Activated CD4-positive, CD25-positive, alpha-beta regulatory T cell (primary cell): ENCODE results near the gene TTC16.

Experiments
- DNase-seq, 4 experiments: peaks; one replicate each; lab custom pipeline; 2025; lab: John Stamatoyannopoulos, UW

The TTC16 gene

DNA sequence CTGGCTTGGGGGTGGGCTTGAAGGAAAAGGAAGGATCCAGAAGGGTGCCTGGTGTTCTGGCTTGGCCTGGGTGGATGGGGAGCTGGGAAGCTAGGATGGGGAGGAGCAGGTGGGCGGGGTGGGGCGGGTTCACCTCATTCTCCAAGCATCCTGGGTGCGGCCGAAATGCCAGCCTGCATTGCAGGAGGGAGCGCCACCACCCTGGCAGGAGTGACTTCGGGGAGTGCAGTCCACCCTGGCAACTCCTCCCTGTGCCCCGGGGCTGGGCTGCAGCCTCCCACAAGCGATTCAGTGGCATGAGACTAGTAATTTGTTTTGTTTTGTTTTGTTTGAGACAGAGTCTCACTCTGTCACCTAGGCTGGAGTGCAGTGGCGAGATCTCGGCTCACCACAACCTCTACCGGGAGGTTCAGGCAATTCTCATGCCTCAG is 5.5 kb downstream of the TTC16 start:
- no peak for DNase-seq

DNA sequence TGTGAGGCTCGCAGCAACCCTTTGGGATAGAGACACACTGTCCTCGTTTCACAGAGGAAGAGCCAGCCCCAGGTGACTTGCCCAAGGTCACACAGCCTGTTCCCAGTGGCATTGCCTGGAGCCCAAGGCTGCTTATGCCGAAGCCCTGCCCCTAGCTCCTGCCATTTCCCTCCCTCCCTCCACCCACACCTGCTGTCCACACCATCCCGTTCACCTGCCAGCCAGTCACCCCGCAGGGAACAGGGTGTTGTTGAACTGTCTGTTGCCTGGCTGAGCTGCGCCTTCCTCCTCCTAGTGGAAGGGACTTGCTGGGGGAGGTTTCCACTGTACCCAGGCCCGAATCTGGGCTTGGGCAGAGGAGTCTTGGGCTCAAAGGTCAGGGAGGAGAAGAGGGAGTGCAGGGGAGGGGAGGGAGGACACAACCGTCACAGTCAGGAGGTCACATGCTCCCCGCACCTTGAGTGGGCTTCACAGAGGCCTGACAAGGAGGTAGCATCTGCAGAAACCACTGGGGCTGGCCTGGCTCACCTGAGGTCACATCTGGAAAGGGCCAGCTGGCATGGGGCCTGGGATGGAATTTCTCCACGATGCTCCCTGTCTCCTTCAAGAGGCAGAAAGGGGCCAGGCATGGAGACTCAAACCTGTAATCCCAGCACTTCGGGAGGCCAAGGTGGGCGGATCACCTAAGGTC is 6.3 kb downstream of the TTC16 start:
- DNase-seq = no peak

DNA sequence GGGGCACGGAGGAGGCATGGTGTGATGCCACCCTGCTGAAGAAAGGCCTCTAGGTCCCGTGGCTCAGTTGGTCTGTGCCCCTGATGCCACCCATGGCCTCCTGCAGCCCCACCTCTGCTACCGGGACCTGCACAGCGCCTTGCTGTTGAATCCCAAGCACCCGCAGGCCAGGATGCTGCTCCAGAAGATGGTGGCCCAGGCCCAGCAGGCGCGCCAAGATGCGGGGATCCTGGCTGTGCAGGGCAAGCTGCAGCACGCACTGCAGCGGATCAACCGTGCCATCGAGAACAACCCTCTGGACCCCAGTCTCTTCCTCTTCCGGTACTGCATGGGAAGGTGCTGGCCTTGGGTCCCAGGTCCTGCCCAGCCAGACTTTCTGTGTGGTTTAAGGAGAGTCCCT is 7.1 kb downstream of the TTC16 start:
- DNase-seq = no peak

DNA sequence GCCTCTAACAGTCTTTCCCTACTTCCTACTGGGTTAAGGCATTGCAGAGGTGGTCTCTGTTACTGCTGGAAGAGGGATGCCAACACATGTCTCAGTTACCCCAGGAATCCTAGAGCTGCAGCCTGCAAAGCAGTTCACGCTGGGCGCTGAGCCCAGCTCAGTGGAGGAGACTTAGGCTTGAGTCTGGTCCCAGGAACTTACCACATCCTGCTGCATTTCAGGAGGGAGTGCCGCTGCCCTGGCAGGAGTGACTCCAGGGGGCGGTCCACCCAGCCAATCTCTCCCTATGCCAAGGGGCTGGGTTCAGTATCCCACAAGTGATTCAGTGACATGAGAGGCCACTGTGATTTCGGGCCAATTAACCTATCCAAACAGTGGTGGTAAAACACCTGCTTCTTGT is 7.6 kb downstream of the TTC16 start:
- DNase-seq = no peak

DNA sequence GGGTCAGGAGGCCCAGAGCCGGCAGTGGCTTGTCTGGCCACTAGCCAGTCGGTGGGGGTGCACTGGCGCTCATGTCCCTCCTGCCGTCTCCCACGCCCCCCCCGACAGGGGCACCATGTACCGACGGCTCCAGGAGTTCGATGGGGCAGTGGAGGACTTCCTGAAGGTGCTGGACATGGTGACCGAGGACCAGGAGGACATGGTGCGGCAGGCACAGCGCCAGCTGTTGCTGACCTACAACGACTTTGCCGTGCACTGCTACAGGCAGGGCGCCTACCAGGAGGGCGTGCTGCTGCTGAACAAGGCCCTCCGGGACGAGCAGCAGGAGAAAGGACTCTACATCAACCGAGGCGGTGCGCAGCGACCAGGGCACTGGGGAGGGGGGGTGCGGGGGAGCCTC is 8.1 kb downstream of the TTC16 start:
- no peak for DNase-seq

DNA sequence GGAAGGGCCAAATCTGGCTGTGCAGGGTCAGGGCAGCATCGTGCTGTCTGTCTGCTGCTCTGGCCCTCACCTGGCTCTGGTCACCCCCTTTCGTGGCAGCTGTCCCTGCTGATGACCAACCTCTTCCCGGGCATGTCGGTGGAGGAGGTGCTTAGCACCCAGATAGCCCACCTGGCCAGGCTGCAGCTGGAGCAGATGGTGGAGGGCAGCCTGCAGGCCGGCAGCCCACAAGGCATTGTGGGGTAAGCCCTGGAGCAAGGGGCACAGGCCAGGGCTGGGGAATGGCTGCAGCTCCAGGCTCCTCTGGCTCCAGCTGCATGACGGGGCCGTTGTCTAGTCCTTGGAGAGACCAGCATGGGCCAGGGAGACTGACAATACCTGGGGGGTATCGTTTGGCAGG is 11.0 kb downstream of the TTC16 start:
- no peak for DNase-seq

DNA sequence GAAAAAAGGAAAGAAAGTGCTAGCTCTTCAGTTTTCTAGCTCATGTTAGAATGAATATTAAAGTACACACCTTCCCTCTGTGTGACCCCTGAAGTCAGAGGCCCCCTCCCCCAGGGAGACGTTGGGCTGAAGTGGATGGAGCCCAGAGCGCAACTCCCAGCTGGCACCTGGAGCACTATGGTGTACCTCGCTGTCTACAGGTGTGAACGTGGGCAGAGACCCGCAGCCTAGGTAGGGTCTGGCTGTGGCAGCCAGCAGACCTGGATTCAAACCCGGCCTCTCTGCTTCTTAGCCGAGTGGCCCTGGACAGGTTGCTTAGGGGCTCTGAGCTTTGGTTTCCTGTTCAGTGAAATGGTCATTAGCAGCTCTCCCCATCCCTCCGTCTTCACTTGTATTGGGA is 12.9 kb downstream of the TTC16 start:
- DNase-seq = no peak

DNA sequence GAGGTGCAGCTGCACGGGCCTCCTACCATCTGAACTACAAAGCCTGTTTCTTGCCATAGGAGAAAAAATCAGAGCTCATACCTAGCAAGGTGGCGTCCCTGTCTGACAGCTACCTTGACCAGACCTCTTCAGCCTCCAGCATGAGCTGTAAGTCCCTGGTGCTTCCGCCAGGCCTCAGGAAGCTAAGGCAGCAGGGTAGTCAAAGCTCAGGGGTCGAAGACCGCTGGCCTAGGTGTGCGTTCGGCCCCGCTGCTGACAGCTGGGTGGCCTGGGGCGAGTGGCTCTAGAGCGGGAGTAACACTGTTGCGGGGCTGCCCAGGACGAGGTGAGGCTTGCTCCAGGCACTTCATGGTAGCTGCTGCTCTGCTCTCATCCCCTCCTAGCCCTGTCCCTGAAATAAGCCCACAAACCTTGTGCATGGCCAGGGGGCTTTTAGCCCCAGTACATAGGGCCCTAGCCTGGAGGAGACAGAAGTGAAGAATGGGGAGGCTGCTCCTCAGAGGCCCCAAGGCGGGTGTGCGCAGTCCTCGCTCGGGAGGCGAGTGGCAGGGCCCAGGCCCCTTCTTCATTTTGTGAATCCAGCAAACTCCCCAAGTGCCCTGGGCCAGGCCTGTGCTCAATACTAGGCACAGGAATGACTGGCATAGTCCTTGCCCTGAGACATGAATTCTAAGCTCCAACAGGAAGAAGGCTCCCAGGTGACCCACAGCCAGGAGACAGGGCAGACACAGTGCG is 13.8 kb downstream of the TTC16 start:
- DNase-seq = no peak

DNA sequence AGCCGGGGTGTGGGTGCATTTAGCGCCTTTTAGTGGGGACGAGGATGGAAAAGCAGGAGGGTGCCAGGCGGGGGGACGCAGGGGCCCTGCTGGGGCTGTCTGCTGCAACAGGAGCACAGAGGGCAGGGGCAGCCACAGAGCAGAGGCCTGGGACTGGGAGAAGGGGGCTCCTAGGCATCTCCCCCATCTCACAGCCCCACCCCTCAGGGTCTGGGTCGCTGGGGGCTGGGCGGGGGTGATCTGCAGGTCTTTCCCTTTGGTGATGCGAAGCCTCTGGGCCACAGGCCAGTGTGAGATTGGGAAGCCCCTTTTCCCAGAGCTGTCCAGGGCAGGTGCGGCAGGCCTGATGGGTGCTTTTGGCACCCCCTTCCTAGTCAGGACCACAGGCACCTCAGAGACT is 14.4 kb downstream of the TTC16 start:
- DNase-seq = no peak

DNA sequence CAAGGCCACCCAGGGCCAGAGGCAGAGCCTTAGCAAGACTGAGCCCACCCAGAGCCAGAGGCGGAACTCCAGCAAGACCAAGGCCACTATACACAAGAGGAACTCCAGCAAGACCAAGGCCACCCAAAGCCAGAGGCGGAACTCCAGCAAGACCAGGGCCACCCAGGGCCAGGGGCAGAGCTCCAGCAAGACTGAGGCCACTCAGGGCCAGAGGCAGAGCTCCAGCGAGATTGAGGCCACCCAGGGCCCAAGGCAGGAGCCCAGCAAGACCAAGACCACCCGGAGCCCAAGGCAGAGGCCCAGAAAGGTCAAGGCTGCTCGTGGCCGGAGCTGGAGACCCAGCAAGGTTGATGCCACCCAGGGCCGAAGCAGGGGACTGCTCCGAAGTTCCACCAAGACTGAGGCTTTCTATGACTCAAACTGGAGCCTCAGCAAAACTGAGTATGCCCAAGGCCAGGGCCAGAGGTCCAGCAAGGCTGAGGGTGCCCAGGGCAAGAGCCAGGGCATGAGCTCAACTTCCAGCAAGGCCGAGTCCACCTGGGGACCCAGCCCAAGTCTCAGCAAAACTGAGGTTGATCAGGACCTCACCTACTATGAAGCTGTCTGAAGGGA is 15.0 kb downstream of the TTC16 start:
- no peak for DNase-seq

DNA sequence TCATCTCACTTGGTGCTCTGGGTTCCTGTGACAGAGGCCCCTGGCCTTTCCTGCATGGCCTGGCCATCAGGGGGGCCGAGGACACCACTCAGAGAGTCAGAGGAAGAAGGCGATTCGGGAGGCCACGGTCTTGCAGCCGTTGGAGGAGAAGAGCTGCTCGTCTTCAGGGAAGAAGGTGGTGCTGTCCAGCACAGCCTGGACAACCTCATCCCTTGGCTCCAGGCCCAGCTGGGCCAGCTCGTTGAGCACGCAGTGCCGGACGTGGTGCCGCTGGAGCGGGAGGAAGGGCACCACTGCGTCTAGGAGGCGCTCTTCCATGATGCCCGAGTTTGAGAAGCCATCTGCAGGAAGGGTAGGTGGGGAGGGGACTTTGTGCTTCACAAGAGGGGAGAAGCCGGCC is 16.1 kb downstream of the TTC16 start:
- no peak for DNase-seq

DNA sequence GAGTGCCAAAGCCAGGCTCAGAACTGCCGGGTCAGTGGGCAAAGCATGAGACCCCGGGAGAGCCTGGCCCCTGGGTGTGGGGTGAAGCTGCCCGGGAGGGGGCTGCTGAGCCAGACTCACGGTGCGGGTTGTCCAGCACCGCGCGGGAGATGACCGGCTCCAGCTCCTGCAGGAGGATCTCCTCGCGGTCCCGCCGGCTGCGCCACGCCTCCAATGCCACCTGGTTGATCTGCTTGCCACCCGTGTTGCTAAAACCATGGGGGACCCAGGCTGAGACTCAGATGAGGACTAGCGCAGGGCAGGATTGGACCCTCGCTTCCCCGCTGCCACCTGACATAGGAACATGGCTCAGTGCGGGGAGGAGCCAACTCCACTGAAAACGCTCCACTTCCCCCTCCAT is 16.6 kb downstream of the TTC16 start:
- DNase-seq = no peak

DNA sequence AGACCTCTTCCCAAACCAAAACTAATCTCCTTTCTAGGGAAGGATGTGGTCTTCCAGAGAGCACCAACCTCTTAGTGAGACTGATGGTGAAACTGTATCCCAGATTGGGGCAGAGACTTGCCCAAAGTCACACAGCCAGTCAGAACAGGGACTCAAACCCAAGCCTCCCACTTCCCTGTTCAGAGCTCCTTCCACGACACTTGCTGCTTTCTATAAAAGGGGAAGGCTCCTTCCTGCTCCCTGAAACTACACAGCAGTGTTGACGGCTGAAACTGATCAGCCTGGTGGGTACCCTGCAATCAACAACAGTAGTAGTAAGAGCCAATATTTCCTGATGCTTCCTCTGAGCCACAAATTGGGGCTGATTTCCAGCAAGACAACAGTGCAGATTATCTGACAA is 17.7 kb downstream of the TTC16 start:
- DNase-seq = no peak

DNA sequence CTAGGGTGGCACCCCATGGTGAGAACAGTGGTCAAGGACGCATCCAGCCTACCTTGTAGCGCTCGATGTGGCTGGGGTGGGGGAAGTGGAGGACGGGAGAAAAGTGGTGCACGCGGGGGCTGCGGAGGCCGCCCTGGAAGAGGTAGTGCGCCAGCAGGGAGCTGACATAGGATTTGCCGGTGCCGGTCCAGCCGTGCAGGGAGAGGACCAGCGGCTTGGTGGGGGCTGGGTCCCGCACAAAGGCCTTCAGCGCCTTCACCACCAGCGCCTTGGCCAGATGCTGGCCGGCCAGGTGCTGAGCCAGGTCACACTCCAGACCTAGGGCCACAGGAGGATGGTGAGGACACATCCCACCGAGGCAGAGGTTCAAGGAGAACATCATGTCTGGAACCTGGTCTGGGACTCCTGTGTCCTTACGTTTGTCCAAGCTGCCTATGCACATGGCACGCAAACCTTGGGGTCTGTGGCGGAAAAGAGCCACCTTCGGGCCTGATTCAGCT is 18.4 kb downstream of the TTC16 start:
- DNase-seq = no peak

DNA sequence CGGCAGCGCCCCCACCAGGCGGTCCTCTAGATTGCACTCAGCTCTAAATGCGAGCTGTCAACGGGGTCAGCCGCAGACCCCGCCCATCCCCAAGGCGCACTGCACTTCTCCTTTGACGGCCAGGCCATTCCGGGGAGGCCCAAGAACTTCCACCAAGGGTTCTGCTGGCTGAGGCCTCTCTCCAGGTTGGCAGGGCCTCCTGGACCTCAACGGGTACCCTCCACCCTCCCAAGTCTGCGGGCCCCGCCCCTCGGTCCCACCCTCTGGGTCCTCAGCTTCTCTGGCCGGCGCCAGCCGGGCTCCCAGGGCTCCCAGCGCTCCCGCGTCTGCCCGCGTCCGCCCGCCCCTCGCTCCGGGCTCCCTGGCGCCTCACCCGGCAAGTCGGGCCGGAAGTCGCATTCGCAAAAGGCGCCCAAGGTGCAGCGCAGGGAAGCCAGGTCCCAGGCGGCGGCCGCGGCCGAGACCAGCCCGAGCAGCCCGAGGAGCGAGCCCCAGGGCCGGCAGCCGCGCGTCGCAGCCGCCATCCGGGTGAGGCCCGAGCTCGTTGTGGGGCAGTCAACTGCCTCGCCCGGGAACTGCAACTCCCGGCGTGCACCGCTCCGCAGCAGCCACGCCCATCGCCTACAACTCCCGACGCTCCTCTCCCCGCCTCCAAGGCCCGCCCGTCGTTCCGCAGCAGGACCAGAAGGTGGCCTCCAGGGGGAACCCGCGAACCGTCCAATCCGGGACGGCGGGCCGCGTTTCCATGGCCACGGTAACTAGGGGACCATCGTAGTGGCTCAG is 19.1 kb downstream of the TTC16 start, which contains the start of gene TOR2A:
TOR2A (minus strand) TSS at position 548 of the 783 bp plus-strand sequence; CDS start at position 524, 24 bp downstream.
- DNase-seq = peak; percentile 97 to 98 (median 97)

DNA sequence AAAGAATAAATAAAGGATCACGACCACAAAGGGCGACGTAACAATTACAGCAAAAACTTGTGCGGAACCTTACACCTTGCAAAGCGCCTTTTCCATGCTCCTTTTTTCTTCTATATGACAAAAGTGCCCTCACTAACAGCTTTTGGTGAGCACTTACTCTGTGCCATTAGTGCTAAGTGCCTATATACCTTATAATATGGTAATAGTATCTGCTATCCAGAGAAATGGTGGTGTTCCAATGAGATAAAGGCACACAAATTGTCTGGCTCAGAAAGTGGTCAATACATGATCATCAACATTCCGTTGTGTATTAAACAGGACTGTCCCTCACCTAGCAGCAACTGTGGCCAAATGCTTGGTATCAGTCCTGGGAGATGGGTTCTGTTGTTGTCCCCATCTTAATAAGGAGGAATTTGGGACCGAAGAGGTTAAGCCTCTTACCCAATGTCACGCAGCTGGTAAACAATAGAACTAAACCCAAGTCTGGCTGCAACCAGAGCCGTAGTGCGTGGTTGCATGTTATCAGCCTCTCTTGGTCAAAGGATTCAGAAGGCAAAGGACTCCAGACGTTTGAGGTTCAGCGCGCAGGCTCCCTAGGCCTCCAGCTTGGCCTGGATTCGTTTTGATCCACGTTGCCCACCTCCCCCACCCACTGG is 19.8 kb downstream of the TTC16 start:
- DNase-seq = no peak

DNA sequence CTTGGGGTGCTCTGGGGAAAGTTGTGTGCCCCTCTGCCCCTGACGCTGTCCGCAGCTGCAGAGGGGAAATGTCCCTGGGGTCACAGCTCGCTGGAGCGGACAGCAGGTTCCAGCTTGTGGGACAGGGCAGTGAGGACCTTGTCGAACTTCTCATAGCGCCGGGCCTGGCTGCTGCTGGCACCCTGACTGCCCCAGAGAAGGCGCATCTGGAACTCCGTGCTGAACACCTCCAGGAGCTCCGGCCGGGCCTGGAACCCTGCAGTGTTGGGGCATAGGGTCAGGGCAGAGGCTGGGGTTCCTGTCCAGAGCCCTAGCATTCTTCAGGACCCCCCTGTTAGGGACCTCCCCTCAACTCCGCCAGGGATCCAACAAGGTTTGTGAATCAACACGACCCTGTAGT is 22.8 kb downstream of the TTC16 start:
- DNase-seq = no peak

DNA sequence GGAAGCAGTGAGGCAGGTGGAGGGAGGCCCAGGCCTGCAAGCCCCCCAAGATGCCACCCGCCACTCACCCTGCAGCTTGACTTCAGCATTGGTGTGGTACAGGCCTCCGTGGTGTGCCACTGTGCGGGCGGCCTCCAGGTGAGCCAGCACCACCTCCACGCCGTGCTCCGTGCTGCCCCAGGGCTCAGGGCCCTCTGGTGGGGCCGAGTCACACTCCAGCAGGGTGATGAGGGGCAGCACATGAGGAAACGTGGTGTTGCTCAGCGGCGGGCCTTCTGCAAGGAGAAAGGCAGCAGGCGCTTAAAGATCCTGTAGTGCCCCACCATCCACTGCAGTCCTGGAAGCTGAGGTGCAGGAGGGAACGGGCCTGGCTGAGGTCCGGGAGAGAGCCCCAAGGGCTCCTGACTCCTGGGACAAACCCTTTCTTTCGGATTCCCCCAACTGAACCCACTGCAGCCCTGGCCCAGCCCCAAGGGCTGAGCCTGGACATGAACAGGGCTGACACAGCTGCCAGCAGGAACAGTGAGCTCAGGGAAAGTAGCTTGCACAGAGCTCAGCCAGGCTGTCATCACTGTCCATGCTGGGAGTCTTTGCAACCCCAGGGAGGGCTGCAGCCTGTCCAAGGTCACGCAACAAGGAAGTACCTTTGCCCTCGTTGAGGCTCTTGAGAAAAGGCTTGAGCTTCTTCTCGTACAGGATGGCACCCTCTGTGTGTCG is 23.9 kb downstream of the TTC16 start:
- no peak for DNase-seq

DNA sequence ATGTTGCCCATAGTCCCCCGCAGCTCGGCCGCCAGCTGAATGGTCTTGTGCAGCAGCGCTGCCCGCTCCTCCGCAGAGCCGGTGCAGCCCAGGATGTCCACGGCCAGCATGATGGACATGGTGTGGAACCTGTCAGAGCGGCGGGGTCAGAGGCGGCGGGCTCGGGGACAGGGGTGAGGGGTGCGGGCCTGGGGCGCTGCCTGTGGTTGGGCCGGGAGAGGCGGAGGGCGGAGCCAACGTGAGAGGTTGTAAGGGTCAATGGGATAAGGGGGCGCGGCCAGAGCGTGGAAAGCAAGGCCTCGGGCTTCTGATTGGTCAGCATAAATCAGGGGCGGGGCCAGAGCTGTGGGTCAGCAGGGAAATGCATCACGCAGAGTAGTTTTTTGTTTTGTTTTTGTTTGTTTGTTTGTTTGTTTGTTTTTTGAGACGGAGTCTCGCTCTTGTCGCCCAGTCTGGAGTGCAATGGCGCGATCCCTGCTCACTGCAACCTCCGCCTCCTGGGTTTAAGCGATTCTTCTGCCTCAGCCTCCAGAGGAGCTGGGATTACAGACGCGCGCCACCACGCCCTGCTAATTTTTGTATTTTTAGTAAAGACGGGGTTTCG is 26.1 kb downstream of the TTC16 start:
- DNase-seq = no peak

DNA sequence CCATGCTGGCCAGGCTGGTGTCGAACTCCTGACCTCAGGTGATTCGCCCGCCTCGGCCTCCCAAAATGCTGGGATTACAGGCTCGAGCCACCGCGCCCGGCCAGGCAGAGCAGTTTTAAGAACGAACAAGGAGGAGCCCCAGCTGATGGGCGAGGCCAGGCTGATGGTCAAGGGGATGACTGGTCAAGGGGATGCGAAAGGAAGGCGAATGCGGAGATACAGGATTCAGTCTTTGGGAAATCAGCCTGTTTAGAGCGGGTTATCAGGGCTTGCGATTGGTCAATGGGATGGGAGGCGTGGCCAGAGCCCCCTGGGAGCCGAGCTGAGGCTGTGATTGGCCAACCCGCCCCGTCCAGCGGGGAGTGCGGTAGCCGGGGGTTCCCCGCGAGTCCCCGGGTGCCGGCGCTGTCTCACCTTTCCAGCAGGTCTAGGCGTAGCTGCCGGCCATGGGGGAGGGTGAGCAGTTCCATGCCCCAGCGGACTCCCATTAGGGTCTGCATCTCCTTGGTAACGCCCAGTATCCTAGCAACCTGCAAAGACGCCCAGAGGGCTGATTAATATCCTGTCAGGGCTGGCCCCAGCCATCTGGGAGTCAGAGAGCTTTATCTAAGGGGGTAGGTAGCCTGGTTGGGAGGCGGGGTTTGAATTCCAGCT is 26.7 kb downstream of the TTC16 start:
- no peak for DNase-seq
